GM08714 (cell line): Measurements from ENCODE around the gene DPH6.

ENCODE experiments used
- H3K4me3 ChIP-seq: fragments of 200-500 bp; sonication (Bioruptor generic); 2 replicates; pipeline ENCODE4 v1.5.1; 2014; ENCODE audit warnings: mild to moderate bottlenecking, low read length, inconsistent platforms
- ZNF274 ChIP-seq: IDR thresholded peaks from 2 replicates; pipeline ENCODE4 v1.6.1; 2012; ENCODE audit warnings: mild to moderate bottlenecking, low read depth, low read length

Gene DPH6

GRCh38 chr15:35484231-35484945 is 61.6 kb downstream of the DPH6 start:
- no peak overlapping the region for H3K4me3 ChIP-seq
- TF ChIP-seq ZNF274 = no peak

- no peak overlapping the region for H3K4me3 ChIP-seq
- no peak for TF ChIP-seq ZNF274
Observed at GRCh38 chr15:35481992-35482391, 64.0 kb downstream of the DPH6 start.

GRCh38 chr15:35481064-35481463 is 64.9 kb downstream of the DPH6 start:
- no peak for TF ChIP-seq ZNF274
- H3K4me3 ChIP-seq = no peak overlapping the region

- no peak overlapping the region for H3K4me3 ChIP-seq
- no peak for TF ChIP-seq ZNF274
Observed at GRCh38 chr15:35479423-35479822, 66.5 kb downstream of the DPH6 start.

- H3K4me3 ChIP-seq = no peak overlapping the region
- TF ChIP-seq ZNF274 = no peak
Observed at GRCh38 chr15:35477312-35478262, 68.4 kb downstream of the DPH6 start.

GRCh38 chr15:35471024-35471423 is 74.9 kb downstream of the DPH6 start:
- no peak for TF ChIP-seq ZNF274
- no peak overlapping the region for H3K4me3 ChIP-seq

GRCh38 chr15:35470441-35470840 is 75.5 kb downstream of the DPH6 start:
- no peak for TF ChIP-seq ZNF274
- no peak overlapping the region for H3K4me3 ChIP-seq

GRCh38 chr15:35466476-35466875 is 79.5 kb downstream of the DPH6 start:
- no peak overlapping the region for H3K4me3 ChIP-seq
- TF ChIP-seq ZNF274 = no peak

- no peak for TF ChIP-seq ZNF274
- no peak overlapping the region for H3K4me3 ChIP-seq
Observed at GRCh38 chr15:35465783-35466182, 80.2 kb downstream of the DPH6 start.

- TF ChIP-seq ZNF274 = no peak
- H3K4me3 ChIP-seq = no peak overlapping the region
Observed at GRCh38 chr15:35460616-35461015, 85.3 kb downstream of the DPH6 start.

GRCh38 chr15:35458176-35458856 is 87.6 kb downstream of the DPH6 start:
- no peak for TF ChIP-seq ZNF274
- H3K4me3 ChIP-seq = no peak overlapping the region

- TF ChIP-seq ZNF274 = no peak
- H3K4me3 ChIP-seq = no peak overlapping the region
Observed at GRCh38 chr15:35455201-35455600, 90.8 kb downstream of the DPH6 start.

- TF ChIP-seq ZNF274 = no peak
- H3K4me3 ChIP-seq = no peak overlapping the region
Observed at GRCh38 chr15:35450492-35450891, 95.5 kb downstream of the DPH6 start.

- TF ChIP-seq ZNF274 = no peak
- H3K4me3 ChIP-seq = no peak overlapping the region
Observed at GRCh38 chr15:35448294-35448693, 97.7 kb downstream of the DPH6 start.
